Sigmoid colon (tissue), 7 donors: ENCODE measurements around the gene MYO9A. TPM values are rescaled to one million over a fixed set of nuclear protein-coding genes. Genes with fewer than 3 reads are reported as not detected.

Source experiments
- DNase-seq: peaks from one replicate; pipeline ENCODE4 v3.0.0-alpha.2; 2019
- H3K27ac ChIP-seq, 4 donors: fragments of 200-600 bp; sonication (generic); one replicate each; pipeline ENCODE4 v1.5.1; 2016 to 2019; ENCODE audit warnings: mild to moderate bottlenecking in 1 of 4
- H3K27me3 ChIP-seq, 3 donors: fragments of 200-600 bp; sonication (generic); one replicate each; pipeline ENCODE4 v1.5.1; 2019; ENCODE audit warnings: mild to moderate bottlenecking in 1 of 3
- H3K36me3 ChIP-seq, 4 donors: fragments of 200-600 bp; sonication (generic); one replicate each; pipeline ENCODE4 v1.5.1; 2016 to 2019
- H3K4me1 ChIP-seq, 4 donors: fragments of 200-600 bp; sonication (generic); one replicate each; pipeline ENCODE4 v1.5.1; 2017 to 2019
- H3K4me3 ChIP-seq, 4 donors: fragments of 200-600 bp; sonication (generic); one replicate each; pipeline ENCODE4 v1.5.1; 2017 to 2019; ENCODE audit warnings: mild to moderate bottlenecking in 2 of 4, moderate library complexity in 1 of 4
- H3K9me3 ChIP-seq, 4 donors: fragments of 200-600 bp in 3 of 4; sonication (generic) in 3 of 4; one replicate each; pipeline versions ENCODE4 v1.5.1 to v1.6.1; 2013 to 2019
- CTCF ChIP-seq, 4 experiments: fragments of 450-650 bp in 3 of 4; fragments of 200-600 bp in 1 of 4; IDR thresholded peaks; one replicate each; pipeline ENCODE4 v1.5.1; 2016 to 2019; ENCODE audit warnings: antibody characterized with exemption in 4 of 4, mild to moderate bottlenecking in 3 of 4, moderate library complexity in 2 of 4
- EP300 ChIP-seq, 4 donors: sonication (generic); formaldehyde crosslinking; IDR thresholded peaks; one replicate each; pipeline ENCODE4 v1.6.1; 2017; ENCODE audit warnings: antibody characterized with exemption in 4 of 4
- POLR2A ChIP-seq, 2 donors: fragments of 450-650 bp; IDR thresholded peaks; one replicate each; pipeline ENCODE4 v1.6.1; 2016; ENCODE audit warnings: antibody characterized with exemption in 2 of 2, mild to moderate bottlenecking in 2 of 2, moderate library complexity in 2 of 2
- POLR2AphosphoS5 ChIP-seq, 4 donors: sonication (generic); formaldehyde crosslinking; IDR thresholded peaks; one replicate each; pipeline ENCODE4 v1.6.1; 2017; ENCODE audit warnings: antibody characterized with exemption in 4 of 4
- WGBS, 2 donors: extraction: QIAGEN DNeasy Blood & Tissue Kit; methylation state at CpG; one replicate each; pipeline ENCODE4 v1.1.7; 2013; 5-methylcytosine and 5-hydroxymethylcytosine counted together
- intact Hi-C: fragments of 100-400 bp; cut with DNase I; formaldehyde crosslinking; loops from one replicate; pipeline ENCODE4 v1.15.1; 2023
- polyA plus RNA-seq, 3 donors: library from polyadenylated mRNA; stranded (reverse); fragments of 200-250 nt; gene quantifications; one replicate each; pipeline ENCODE4 v1.2.3, GENCODE V29; 2013
- total RNA-seq, 4 donors: library from RNA; depleted of rRNA; stranded (reverse); fragments of >200 nt; gene quantifications; one replicate each; pipeline ENCODE4 v1.1.0, GENCODE V29; 2016
- donor health status: healthy with polysubstance abuse.
- donor health status: Bipolar disorder and iron deficiency.
- donor health status: healthy.

The MYO9A gene
- total and polyA plus RNA-seq, 7 donors: 3.0 to 80.0 (median 55.8) TPM

DNA sequence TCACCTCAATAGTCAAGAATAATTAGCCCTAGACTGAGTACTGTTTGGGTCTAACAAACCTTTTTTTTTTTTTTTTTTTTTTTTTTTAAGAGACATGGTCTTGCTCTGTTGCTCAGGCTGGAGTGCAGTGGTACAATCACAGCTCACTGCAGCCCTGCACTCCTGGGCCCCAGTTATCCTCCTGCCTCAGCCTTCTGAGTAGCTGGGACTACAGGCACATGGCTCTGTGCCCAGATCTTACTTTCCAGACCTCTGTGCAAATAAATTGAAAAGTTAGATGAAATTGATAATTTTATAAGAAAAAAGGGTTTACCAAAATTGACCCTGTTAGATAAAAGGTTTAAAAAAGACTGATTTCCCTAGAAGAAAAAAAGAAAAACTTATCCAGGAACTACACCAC is 228.6 kb downstream of the MYO9A start:
- Histone ChIP-seq H3K4me3 (no peak overlapping the region), H3K36me3 (peaks cover 0 to 56% (median 18%) of the 10 kb centered on the region in 4 donors), H3K4me1 (peaks cover 0 to 3% (median 0%) of the 10 kb centered on the region in 4 donors), H3K27ac (no peak overlapping the region), H3K27me3 (no peaks in the 10 kb centered on the region), H3K9me3 (no peaks in the 10 kb centered on the region)
- TF ChIP-seq POLR2A (IDR thresholded peaks at IDR 0.05) (no peak), CTCF (IDR thresholded peaks at IDR 0.05) (no peak), POLR2AphosphoS5 (IDR thresholded peaks at IDR 0.05) (no peak)
- intact Hi-C loops: loop anchor here (10.0 kb wide), 1 partner anchor 265 kb away; no protein-coding TSS in a partner anchor
- DNase-seq: no peak

DNA sequence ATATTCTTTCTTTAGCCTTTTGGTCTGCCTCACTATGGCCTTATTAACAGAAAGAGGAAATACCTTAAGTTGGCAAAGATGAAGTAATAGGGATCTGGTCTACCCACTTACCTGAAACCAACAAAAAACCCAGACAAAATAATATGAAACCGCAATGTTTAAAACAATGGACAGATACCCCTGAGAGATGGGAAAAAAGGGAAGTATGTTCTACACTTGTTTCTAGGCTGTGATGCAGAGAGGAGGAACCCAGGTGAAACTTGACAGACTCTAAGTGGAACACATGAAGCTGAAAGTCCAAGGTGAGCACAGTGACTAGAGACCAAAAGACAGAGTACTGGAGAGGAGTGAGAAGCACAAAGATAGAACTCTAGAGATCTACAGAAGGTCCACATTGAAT is 229.2 kb downstream of the MYO9A start:
- H3K27ac ChIP-seq: no peak overlapping the region
- no peak for DNase-seq
- H3K27me3 ChIP-seq: no peaks in the 10 kb centered on the region
- WGBS, 2 donors: 93 to 98% methylated on average over 1 of the region's 1 CpG
- no peaks in the 10 kb centered on the region for H3K9me3 ChIP-seq
- intact Hi-C loops: loop anchor here (10.0 kb wide), 1 partner anchor 266 kb away; no protein-coding TSS in a partner anchor
- H3K4me1 ChIP-seq: peaks cover 0 to 3% (median 0%) of the 10 kb centered on the region in 4 donors
- TF ChIP-seq POLR2A (IDR thresholded peaks at IDR 0.05) (no peak), CTCF (IDR thresholded peaks at IDR 0.05) (no peak), EP300 (IDR thresholded peaks at IDR 0.05) (no peak), POLR2AphosphoS5 (IDR thresholded peaks at IDR 0.05) (no peak)
- H3K36me3 ChIP-seq: peaks cover 0 to 60% (median 18%) of the 10 kb centered on the region in 4 donors
- H3K4me3 ChIP-seq: no peak overlapping the region

GRCh38 chr15:71885390-71885789 is 232.6 kb downstream of the MYO9A start:
- Histone ChIP-seq H3K9me3 (no peaks in the 10 kb centered on the region), H3K27me3 (no peaks in the 10 kb centered on the region), H3K27ac (no peak overlapping the region), H3K4me1 (no peaks in the 10 kb centered on the region), H3K4me3 (no peak overlapping the region), H3K36me3 (peaks cover 5 to 71% (median 17%) of the 10 kb centered on the region in 4 donors)
- intact Hi-C loops: loop anchor here (10.0 kb wide), 1 partner anchor 269 kb away; no protein-coding TSS in a partner anchor
- WGBS, 2 donors: 95% methylated on average over 6 of the region's 6 CpGs
- DNase-seq: no peak
- TF ChIP-seq EP300 (IDR thresholded peaks at IDR 0.05) (no peak), POLR2AphosphoS5 (IDR thresholded peaks at IDR 0.05) (no peak), POLR2A (IDR thresholded peaks at IDR 0.05) (no peak), CTCF (IDR thresholded peaks at IDR 0.05) (no peak)

GRCh38 chr15:71883447-71883846 is 234.5 kb downstream of the MYO9A start:
- no peaks in the 10 kb centered on the region for H3K27me3 ChIP-seq
- intact Hi-C loops: loop anchor here (10.0 kb wide), 1 partner anchor 271 kb away; no protein-coding TSS in a partner anchor
- DNase-seq: no peak
- no peak overlapping the region for H3K4me3 ChIP-seq
- no peaks in the 10 kb centered on the region for H3K9me3 ChIP-seq
- peaks cover 5 to 90% (median 23%) of the 10 kb centered on the region in 4 donors for H3K36me3 ChIP-seq
- H3K27ac ChIP-seq: no peak overlapping the region
- WGBS, 2 donors: 94 to 98% methylated on average over 1 of the region's 1 CpG
- no peaks in the 10 kb centered on the region for H3K4me1 ChIP-seq
- TF ChIP-seq POLR2AphosphoS5 (IDR thresholded peaks at IDR 0.05): no peak
- no peak for TF ChIP-seq POLR2A (IDR thresholded peaks at IDR 0.05)
- no peak for TF ChIP-seq EP300 (IDR thresholded peaks at IDR 0.05)
- TF ChIP-seq CTCF (IDR thresholded peaks at IDR 0.05): no peak

GRCh38 chr15:71880276-71880675 is 237.7 kb downstream of the MYO9A start:
- Histone ChIP-seq H3K4me1 (no peaks in the 10 kb centered on the region), H3K4me3 (no peak overlapping the region), H3K9me3 (no peaks in the 10 kb centered on the region), H3K27me3 (no peaks in the 10 kb centered on the region), H3K36me3 (peaks cover 5 to 87% (median 15%) of the 10 kb centered on the region in 4 donors), H3K27ac (no peak overlapping the region)
- intact Hi-C loops: loop anchor here (10.0 kb wide), 1 partner anchor 275 kb away; no protein-coding TSS in a partner anchor
- TF ChIP-seq CTCF (IDR thresholded peaks at IDR 0.05): no peak
- no peak for TF ChIP-seq EP300 (IDR thresholded peaks at IDR 0.05)
- DNase-seq: no peak
- 93 to 95% methylated on average over 6 of the region's 6 CpGs for WGBS, 2 donors
